Measurements from ENCODE around the gene ZNF93. TPM values are rescaled to one million over a fixed set of nuclear protein-coding genes. Genes with fewer than 3 reads are reported as not detected.

Gene ZNF93
- total and polyA plus RNA-seq, 2 of the 13 experiments (the other 11 are each of a cell fraction or from before 2014, with no cell fraction given): 0.49 to 0.66 TPM

GRCh38 chr19:19865750-19866610 lies 34.8 kb upstream of the ZNF93 start, which contains the start of gene ZNF253 (continued):
- TF ChIP-seq ZNF234 (CRISPR knock-in tag; conservative IDR thresholded peaks at IDR 0.05): no peak
- TF ChIP-seq ZNF687 (CRISPR knock-in tag; IDR thresholded peaks at IDR 0.05): peak; percentile 82
- TF ChIP-seq STAT6 (CRISPR knock-in tag; IDR thresholded peaks at IDR 0.05; ENCODE audit: borderline replicate concordance): no peak
- TF ChIP-seq TBX3 (IDR thresholded peaks at IDR 0.05; ENCODE audit: borderline replicate concordance): no peak
- TF ChIP-seq ZNF580 (CRISPR knock-in tag; IDR thresholded peaks at IDR 0.05; ENCODE audit: borderline replicate concordance, low read depth): no peak; the same call in 1 of the 2 replicates
- TF ChIP-seq MBNL3 (CRISPR knock-in tag; conservative IDR thresholded peaks at IDR 0.05): no peak
- TF ChIP-seq JUN (CRISPR knock-in tag; IDR thresholded peaks at IDR 0.05): peak; percentile 35; the same call in 1 of the 2 replicates
- TF ChIP-seq ARID3A (IDR thresholded peaks at IDR 0.05; ENCODE audit: low read depth, low read length): peak; percentile 19; the same call in 1 of the 2 replicates
- no peak for TF ChIP-seq ESRRA (CRISPR knock-in tag; IDR thresholded peaks at IDR 0.05; ENCODE audit: low read depth)
- TF ChIP-seq PCBP1 (IDR thresholded peaks at IDR 0.05; ENCODE audit: borderline replicate concordance, low read depth, low read length): no peak
- no peak for TF ChIP-seq ZNF792 (CRISPR knock-in tag; IDR thresholded peaks at IDR 0.05)
- 0 out of 2 replicates have a peak, but pooled peaks have one; percentile 37 for TF ChIP-seq KAT7 (CRISPR knock-in tag; IDR thresholded peaks at IDR 0.05; ENCODE audit: borderline replicate concordance)
- TF ChIP-seq HDAC1 (CRISPR knock-in tag; IDR thresholded peaks at IDR 0.05): peak; percentile 37; the same call in 1 of the 2 replicates
- TF ChIP-seq ZNF282 (IDR thresholded peaks at IDR 0.05; ENCODE audit: partially characterized antibody): no peak
- TF ChIP-seq SMC3 (IDR thresholded peaks at IDR 0.05; ENCODE audit: low read length): 0 out of 2 replicates have a peak, but pooled peaks have one; percentile 4
- no peak; the same call in 1 of the 2 replicates for TF ChIP-seq MIER2 (CRISPR knock-in tag; IDR thresholded peaks at IDR 0.05)
- peak; percentile 62; the same call in 1 of the 2 replicates for TF ChIP-seq ZUFSP (CRISPR knock-in tag; IDR thresholded peaks at IDR 0.05; ENCODE audit: borderline replicate concordance)
- TF ChIP-seq NFYB (CRISPR knock-in tag; IDR thresholded peaks at IDR 0.05): peak; percentile 94

All from HepG2 (cell line).